Measurements from ENCODE around the gene OSBPL3. TPM values are rescaled to one million over a fixed set of nuclear protein-coding genes. Genes with fewer than 3 reads are reported as not detected.

OSBPL3 gene
- total RNA-seq, 1 experiment from 2014 or later: 8.6 TPM

- H3K27ac ChIP-seq (ENCODE audit: insufficient read length, low read depth, low read length): no peak overlapping the region
- H2BK20ac ChIP-seq (ENCODE audit: low read depth, low read length, poor library complexity, severe bottlenecking): no peak overlapping the region
- Mint-ChIP-seq H3K4me3 (no peak overlapping the region), H3K36me3 (ENCODE audit: insufficient read depth in 1 of 3, low read depth in 3 of 3) (peaks cover 0 to 4% (median 3%) of the 10 kb centered on the region in 3 experiments; a peak in 2 of 7 replicates), H3K27me3 (ENCODE audit: low read depth) (no peaks in the 10 kb centered on the region), H3K4me1 (peaks cover 7 to 9% of the 10 kb centered on the region in 2 experiments), H3K9me3 (peaks cover 5 to 7% of the 10 kb centered on the region in 2 experiments), H3K27ac (no peak overlapping the region)
- no peak overlapping the region for H4K8ac ChIP-seq (replicated peaks; ENCODE audit: insufficient read length, low read depth, low read length)
- no peak overlapping the region for H3K14ac ChIP-seq (ENCODE audit: insufficient read depth, low read length)
- H3K23ac ChIP-seq (ENCODE audit: insufficient read length, low read depth, low read length): no peak overlapping the region
- TF ChIP-seq CTCF (conservative IDR thresholded peaks at IDR 0.05): no peak
- no peak overlapping the region for H3K9ac ChIP-seq (ENCODE audit: extremely low read depth, insufficient read length, low read length)
- H4K20me1 ChIP-seq (ENCODE audit: control insufficient read depth, insufficient read depth, insufficient read length): no peaks in the 10 kb centered on the region
- H3K4me2 ChIP-seq (ENCODE audit: insufficient read depth, insufficient read length, low read length): no peak overlapping the region
- no peak overlapping the region for H2AK5ac ChIP-seq (ENCODE audit: insufficient read length, low read length)
- no peaks in the 10 kb centered on the region for H3K79me1 ChIP-seq (ENCODE audit: insufficient read depth, low read depth, low read length, poor library complexity, severe bottlenecking)
- H3K79me2 ChIP-seq (ENCODE audit: insufficient read depth, low read length): no peaks in the 10 kb centered on the region
- no peak overlapping the region for H2BK5ac ChIP-seq (ENCODE audit: insufficient read length, low read length)
- H4K5ac ChIP-seq (ENCODE audit: insufficient read length, low read depth, low read length): no peak overlapping the region
- no peak overlapping the region for H4K91ac ChIP-seq (ENCODE audit: insufficient read length, low read depth, low read length)
- no peak overlapping the region for H2BK15ac ChIP-seq (ENCODE audit: low read depth, low read length)
- H3K27me3 ChIP-seq (ENCODE audit: insufficient read depth, low read length): no peaks in the 10 kb centered on the region
- no peak overlapping the region for H2BK120ac ChIP-seq (ENCODE audit: low read depth, low read length, poor library complexity, severe bottlenecking)
- no peaks in the 10 kb centered on the region for H3K23me2 ChIP-seq (ENCODE audit: insufficient read length, low read depth, low read length, poor library complexity, severe bottlenecking)
- no peak for DNase-seq
- no peak overlapping the region for H2AFZ ChIP-seq (ENCODE audit: low read length)
- no peak overlapping the region for H3T11ph ChIP-seq (ENCODE audit: low read length)
- no peak overlapping the region for H2BK12ac ChIP-seq (ENCODE audit: insufficient read length, low read depth, low read length)
- no peak overlapping the region for H3K4ac ChIP-seq (ENCODE audit: low read depth, low read length)
- no peak overlapping the region for H3K18ac ChIP-seq (ENCODE audit: insufficient read length, low read depth, low read length)
- no peaks in the 10 kb centered on the region for H3K9me3 ChIP-seq (ENCODE audit: control insufficient read depth, low read depth, low read length)
- H3K4me1 ChIP-seq (ENCODE audit: insufficient read depth, low read length): no peaks in the 10 kb centered on the region; the same call in 1 of the 2 replicates
- H3K56ac ChIP-seq (ENCODE audit: insufficient read length, low read depth, low read length): no peak overlapping the region
Measured at GRCh38 chr7:25012254-25012653, 32.3 kb upstream of the OSBPL3 start.

All from H9 (cell line).